Measurements from ENCODE around the gene ALX4.

The ALX4 gene

GRCh38 chr11:44308923-44309477 lies 939 bp downstream of the ALX4 start:
- Histone ChIP-seq H3K4me1 (ENCODE audit: low read length) (0 out of 2 replicates have a peak, but pooled peaks cover 4% of the 10 kb centered on the region), H3K27me3 (replicated peaks; ENCODE audit: insufficient read depth, low read length) (peaks cover 72% of the 10 kb centered on the region), H3K4me2 (ENCODE audit: low read depth, low read length) (no peak overlapping the region), H3K36me3 (replicated peaks; ENCODE audit: insufficient read depth, low read length) (no peaks in the 10 kb centered on the region), H3K9ac (ENCODE audit: low read length) (no peak overlapping the region), H3K79me2 (ENCODE audit: low read length) (no peaks in the 10 kb centered on the region), H2AFZ (ENCODE audit: low read length) (no peak overlapping the region), H3K27ac (ENCODE audit: low read length) (no peak overlapping the region), H3F3A (ENCODE audit: insufficient read depth, low read length) (no peaks in the 10 kb centered on the region), H3K4me3 (ENCODE audit: low read length) (no peak overlapping the region), H4K20me1 (ENCODE audit: insufficient read depth, low read length) (no peaks in the 10 kb centered on the region), H3K9me2 (replicated peaks; ENCODE audit: insufficient read depth, low read length) (no peaks in the 10 kb centered on the region), H3K9me3 (replicated peaks; ENCODE audit: insufficient read depth, low read length) (no peaks in the 10 kb centered on the region)
- TF ChIP-seq EZH2phosphoT487 (IDR thresholded peaks at IDR 0.05; ENCODE audit: low read length) = no peak
- no peak for TF ChIP-seq CTCF (IDR thresholded peaks at IDR 0.05; ENCODE audit: low read length)
- TF ChIP-seq EZH2 (optimal IDR thresholded peaks at IDR 0.05; ENCODE audit: low read depth, low read length) = no peak
- no peak for DNase-seq

- Histone ChIP-seq H3K4me2 (ENCODE audit: low read depth, low read length) (no peak overlapping the region), H3F3A (ENCODE audit: insufficient read depth, low read length) (no peaks in the 10 kb centered on the region), H3K9me3 (replicated peaks; ENCODE audit: insufficient read depth, low read length) (no peaks in the 10 kb centered on the region), H2AFZ (ENCODE audit: low read length) (no peak overlapping the region), H3K9ac (ENCODE audit: low read length) (no peak overlapping the region), H4K20me1 (ENCODE audit: insufficient read depth, low read length) (no peaks in the 10 kb centered on the region), H3K4me3 (ENCODE audit: low read length) (no peak overlapping the region), H3K27ac (ENCODE audit: low read length) (no peak overlapping the region), H3K27me3 (replicated peaks; ENCODE audit: insufficient read depth, low read length) (peaks cover 72% of the 10 kb centered on the region), H3K79me2 (ENCODE audit: low read length) (no peaks in the 10 kb centered on the region), H3K9me2 (replicated peaks; ENCODE audit: insufficient read depth, low read length) (no peaks in the 10 kb centered on the region), H3K36me3 (replicated peaks; ENCODE audit: insufficient read depth, low read length) (no peaks in the 10 kb centered on the region), H3K4me1 (ENCODE audit: low read length) (0 out of 2 replicates have a peak, but pooled peaks cover 4% of the 10 kb centered on the region)
- TF ChIP-seq EZH2phosphoT487 (IDR thresholded peaks at IDR 0.05; ENCODE audit: low read length) (no peak), CTCF (IDR thresholded peaks at IDR 0.05; ENCODE audit: low read length) (no peak), EZH2 (optimal IDR thresholded peaks at IDR 0.05; ENCODE audit: low read depth, low read length) (no peak)
- no peak for DNase-seq
These were observed 1.6 kb downstream of the ALX4 start for GRCh38 chr11:44308256-44308922.

- H2AFZ ChIP-seq (ENCODE audit: low read length) = no peak overlapping the region
- TF ChIP-seq CTCF (IDR thresholded peaks at IDR 0.05; ENCODE audit: low read length) (no peak), EZH2phosphoT487 (IDR thresholded peaks at IDR 0.05; ENCODE audit: low read length) (no peak), EZH2 (optimal IDR thresholded peaks at IDR 0.05; ENCODE audit: low read depth, low read length) (no peak)
- no peak for DNase-seq
- no peak overlapping the region for H3K4me2 ChIP-seq (ENCODE audit: low read depth, low read length)
- no peaks in the 10 kb centered on the region for H3F3A ChIP-seq (ENCODE audit: insufficient read depth, low read length)
- H3K9me2 ChIP-seq (replicated peaks; ENCODE audit: insufficient read depth, low read length) = no peaks in the 10 kb centered on the region
- H3K9me3 ChIP-seq (replicated peaks; ENCODE audit: insufficient read depth, low read length) = no peaks in the 10 kb centered on the region
- H3K9ac ChIP-seq (ENCODE audit: low read length) = no peak overlapping the region
- H3K79me2 ChIP-seq (ENCODE audit: low read length) = no peaks in the 10 kb centered on the region
- H3K36me3 ChIP-seq (replicated peaks; ENCODE audit: insufficient read depth, low read length) = no peaks in the 10 kb centered on the region
- no peak overlapping the region for H3K4me3 ChIP-seq (ENCODE audit: low read length)
- H3K27me3 ChIP-seq (replicated peaks; ENCODE audit: insufficient read depth, low read length) = peaks cover 75% of the 10 kb centered on the region
- no peak overlapping the region for H3K27ac ChIP-seq (ENCODE audit: low read length)
- H3K4me1 ChIP-seq (ENCODE audit: low read length) = 0 out of 2 replicates have a peak, but pooled peaks cover 4% of the 10 kb centered on the region
- H4K20me1 ChIP-seq (ENCODE audit: insufficient read depth, low read length) = no peaks in the 10 kb centered on the region
These were observed 2.4 kb downstream of the ALX4 start for GRCh38 chr11:44307340-44308099.

Data from MM.1S (cell line).